GM19025 (cell line): ENCODE results near the gene NLRC5.
"Not testable (repeated sequence)": the region's sequence is repeated elsewhere in the genome, so short reads cannot be mapped to it uniquely, and the experiment has no call there.

Source experiments
- ATAC-seq: cut with Tn5 transposase; IDR thresholded peaks from one replicate; pipeline ENCODE4 v1.9.1; 2021; ENCODE audit warnings: mild to moderate bottlenecking, low read depth, moderate library complexity; ENCODE audit not compliant: unreplicated experiment

NLRC5 gene

DNA sequence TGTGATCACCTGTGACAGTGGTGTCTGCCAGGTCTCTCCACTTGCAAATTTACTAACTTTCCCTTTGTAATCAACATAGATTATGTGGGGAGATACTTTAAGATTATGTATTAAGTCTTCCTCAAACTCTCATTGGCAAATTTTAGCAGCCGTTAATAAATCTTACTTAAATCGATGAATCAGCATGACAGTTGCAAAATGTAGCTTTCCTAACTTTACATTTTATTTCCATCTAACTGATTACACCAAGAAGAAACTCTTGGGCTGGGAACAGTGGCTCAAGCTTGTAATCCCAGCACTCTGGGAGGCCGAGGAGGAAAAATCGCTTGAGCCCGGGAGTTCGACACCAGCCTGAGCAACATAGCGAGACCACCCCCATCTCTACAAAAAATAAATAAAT lies 79.7 kb downstream of the NLRC5 start:
- ATAC-seq = no peak

DNA sequence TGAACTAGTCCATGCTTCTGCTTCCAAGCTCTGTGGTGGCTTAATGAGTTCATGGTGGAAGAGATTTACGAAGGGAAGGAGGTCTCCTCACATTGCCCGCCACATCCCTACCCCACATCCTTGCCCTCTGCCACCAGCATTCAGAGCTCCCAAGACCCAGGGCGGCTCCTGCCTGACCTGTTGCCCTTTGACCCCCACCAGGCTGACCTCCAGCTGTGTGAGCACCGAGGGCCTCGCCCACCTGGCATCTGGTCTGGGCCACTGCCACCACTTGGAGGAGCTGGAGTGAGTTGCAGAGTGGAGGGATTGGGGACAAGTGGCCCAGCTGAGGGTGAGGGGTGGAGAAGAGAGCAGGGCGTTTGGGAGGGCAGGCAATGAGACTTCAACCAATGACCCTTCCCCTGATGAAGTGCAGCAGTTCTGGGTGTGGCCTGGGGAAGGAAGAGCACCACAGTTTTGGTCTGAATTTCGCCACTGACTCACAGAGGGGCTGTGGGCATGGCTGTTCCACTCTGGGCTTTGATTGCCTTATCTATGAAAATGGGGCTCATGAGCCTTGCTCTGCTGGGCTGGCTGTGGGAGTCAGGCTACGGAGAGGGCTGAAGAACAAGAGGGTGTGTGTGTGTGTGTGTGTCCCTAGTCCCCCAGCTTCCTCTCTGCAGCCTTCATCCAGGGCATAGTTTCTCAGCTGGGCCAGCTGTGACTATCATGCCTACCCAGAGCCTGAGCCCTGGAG lies 80.4 kb downstream of the NLRC5 start:
- ATAC-seq = no peak

DNA sequence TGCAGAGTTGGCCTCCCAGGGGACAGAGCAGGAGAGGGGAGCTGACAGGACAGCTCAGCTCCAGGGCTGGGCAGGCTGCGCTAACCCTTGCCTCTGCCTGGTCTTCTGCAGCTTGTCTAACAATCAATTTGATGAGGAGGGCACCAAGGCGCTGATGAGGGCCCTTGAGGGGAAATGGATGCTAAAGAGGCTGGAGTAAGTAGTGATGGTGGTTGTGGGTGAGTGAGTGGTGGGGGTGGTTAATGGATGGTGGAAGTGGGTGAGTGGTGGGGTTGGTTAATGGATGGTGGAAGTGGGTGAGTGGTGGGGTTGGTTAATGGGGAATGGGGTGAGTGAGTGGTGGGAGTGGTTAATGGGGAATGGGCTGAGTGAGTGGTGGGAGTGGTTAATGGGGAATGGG lies 81.1 kb downstream of the NLRC5 start:
- ATAC-seq = no peak

DNA sequence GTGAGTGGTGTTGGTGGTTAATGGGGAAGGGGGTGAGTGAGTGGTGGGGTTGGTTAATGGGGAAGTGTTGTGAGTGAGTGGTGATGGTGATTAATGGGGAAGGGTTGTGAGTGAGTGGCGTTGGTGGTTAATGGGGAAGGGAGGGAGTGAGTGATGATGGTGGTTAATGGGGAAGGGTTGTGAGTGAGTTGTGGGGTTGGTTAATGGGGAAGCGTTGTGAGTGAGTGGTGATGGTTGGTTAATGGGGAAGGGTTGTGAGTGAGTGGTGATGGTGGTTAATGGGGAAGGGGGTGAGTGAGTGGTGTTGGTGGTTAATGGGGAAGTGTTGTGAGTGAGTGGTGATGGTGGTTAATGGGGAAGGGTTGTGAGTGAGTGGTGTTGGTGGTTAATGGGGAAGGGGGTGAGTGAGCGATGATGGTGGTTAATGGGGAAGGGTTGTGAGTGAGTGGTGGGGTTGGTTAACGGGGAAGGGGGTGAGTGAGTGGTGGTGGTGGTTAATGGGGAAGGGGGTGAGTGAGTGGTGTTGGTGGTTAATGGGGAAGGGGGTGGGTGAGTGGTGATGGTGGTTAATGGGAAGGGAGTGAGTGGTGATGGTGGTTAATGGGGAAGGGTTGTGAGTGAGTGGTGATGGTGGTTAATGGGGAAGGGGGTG lies 81.8 kb downstream of the NLRC5 start:
- not testable (repeated sequence) for ATAC-seq

DNA sequence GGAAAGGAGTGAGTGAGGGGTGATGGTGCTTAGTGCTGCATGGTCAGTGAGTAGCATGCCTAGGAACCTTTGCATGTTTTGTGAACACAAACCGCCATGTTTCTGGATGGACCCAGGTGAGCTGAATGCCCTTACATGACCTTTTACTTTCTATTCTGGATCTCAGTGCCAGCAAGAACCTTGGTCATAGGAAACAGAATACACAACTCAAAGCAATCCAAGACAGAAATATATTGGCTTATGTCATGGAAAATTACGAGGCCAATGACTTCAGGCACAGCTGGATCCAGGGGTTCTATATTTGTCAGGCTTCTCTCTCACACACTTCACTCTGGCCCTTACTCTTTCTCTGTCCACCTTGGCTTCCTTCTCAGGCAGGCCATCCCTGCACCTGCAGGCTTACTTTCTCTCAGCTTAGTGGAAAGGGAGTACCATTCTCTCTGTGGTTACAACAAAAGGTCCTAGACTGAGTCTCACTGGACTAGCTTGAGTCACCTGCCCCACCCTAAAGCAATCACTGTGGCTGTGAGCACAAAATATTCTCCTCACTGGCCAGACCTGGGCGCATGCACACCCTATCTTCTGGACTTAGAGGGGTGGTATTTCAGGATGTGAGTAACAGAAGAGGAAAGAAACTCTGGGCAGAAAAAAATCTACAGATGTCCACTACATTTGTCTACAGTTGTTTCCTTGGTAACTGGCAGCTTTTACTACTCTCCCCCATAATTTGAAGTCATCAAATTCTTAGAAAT lies 82.7 kb downstream of the NLRC5 start:
- no peak for ATAC-seq

DNA sequence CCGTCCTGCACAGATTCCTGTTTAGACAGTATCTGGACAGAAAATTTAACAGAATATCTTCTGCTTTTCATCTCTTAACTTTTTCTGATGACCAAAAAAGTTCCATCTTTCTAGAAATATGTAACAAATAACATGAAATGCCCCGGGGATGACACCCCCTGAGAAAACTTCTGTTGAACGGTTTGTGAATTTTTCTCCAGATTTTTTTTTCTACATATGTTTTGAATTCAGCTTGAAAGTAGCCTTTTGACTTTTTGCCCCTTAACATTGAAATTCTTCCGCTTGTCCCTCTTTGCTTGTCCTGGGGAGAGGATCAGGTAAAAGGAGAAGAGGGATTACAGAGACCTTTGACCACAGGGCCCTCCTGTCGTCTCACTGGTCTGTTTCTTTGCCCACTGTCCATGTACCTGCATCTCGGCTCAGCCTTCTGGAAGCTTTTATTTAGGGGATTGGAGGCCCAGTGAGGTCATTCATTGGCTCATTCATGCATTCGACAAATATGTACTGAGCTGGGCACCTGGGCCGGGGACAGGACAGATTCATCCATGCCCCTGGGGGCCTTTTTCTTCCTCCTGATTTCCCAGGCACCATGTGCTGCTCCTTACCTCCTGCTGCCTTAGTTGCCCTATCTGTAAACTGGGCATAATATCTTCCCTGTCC lies 83.4 kb downstream of the NLRC5 start:
- no peak for ATAC-seq

DNA sequence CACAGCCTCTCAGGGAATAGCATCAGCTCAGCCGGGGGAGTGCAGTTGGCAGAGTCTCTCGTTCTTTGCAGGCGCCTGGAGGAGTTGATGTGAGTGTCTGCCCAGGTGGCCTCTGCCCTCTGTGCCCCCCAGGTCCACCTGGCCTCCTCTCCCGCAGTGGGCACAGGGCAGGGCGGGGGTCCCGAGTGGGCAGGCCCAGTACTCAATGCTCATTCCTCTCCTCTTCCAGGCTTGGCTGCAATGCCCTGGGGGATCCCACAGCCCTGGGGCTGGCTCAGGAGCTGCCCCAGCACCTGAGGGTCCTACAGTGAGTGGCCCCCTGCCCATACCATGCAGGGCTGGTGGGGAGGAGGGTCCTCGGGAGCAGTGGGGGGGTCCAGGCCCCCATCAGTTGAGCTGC lies 88.4 kb downstream of the NLRC5 start:
- no peak for ATAC-seq

DNA sequence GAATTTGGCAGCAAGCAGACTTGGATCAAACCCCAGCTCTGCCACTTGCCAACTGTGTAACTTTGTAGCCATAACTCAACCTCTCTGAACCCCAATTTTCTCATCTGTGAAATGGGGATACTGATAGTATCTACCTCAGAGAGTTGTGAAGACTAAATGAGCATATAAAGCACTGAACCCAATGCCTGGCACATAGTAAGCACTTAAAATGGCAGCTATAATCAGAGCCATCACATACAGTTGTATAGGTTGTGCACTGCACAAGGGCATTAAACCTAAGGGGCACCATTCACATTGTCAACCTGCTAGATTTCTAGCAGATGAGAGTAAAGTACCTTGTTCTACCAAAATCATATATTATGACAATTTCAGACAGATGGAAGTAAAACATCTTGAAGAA lies 92.4 kb downstream of the NLRC5 start:
- ATAC-seq = no peak

DNA sequence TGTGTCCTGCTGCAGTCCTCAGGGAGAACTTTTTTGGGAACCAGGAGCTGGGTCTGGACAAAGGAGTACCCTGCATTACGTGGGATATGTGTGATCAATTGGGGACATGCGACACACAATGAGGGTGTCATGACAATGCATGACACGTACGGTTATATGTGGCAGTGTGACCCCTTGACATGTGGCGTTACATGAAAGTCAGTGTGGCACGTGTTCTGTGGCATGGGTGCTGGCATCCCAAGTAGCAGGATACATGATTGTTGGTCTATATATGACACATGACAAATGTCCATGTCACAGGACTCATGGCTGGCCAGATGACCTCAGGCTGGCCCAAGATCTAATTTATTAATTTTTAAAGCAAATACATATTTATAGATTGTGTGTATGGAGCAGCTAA lies 93.3 kb downstream of the NLRC5 start:
- ATAC-seq = no peak

DNA sequence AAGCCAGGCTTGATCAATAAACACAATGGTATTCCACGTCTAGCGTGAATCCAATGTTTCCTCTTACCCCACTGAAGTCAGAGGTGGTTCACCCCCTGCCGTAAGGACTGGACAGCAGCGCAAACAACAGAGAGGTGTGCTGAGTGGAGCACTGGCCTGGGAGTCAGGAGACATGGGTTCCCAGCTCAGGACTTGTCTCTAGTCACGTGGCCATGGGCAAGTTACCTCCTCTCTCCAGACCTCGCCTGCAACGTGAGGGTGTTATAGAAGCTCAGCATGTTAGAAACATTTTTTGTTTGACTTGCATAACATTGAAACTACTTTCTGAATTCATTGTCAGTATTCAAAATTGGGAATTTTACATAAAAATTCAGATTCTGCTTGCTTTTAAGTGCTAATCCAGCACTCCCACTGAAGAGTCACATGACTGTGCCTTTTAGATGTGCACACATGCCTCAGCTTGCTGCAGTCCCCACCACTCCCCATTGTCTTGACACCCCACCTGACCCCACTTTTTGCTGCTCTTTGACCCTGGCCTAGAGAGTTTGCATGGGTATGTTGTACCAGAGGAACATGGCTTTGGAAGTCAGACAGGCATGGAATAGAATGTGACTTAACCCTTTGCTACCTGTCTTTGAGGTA lies 94.2 kb downstream of the NLRC5 start:
- ATAC-seq = no peak

DNA sequence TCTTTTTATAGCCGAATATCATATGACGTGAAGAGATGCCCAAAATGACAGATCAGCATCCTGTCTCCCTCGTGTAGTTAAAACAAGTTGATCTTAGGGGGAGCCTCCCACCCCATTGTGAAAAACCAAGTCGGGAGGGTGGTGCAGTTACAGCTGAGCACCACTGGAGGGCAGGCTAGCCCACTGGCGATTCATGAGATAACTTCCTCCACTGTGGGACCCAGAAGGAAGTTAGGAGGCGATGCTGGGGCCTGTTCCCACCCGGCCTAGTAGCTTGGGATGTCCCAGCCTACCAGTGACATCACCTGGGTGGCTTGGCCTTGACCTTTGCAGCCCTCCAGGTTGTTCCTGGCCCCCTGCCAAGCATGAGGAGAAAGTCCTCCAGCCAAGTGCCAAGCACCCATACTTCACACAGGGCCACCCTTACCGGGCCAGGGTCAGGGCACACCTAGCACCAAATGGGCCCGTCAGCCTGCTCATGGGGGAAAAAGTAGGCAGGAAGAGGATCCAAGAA lies 95.0 kb downstream of the NLRC5 start:
- peak; percentile 62 for ATAC-seq

DNA sequence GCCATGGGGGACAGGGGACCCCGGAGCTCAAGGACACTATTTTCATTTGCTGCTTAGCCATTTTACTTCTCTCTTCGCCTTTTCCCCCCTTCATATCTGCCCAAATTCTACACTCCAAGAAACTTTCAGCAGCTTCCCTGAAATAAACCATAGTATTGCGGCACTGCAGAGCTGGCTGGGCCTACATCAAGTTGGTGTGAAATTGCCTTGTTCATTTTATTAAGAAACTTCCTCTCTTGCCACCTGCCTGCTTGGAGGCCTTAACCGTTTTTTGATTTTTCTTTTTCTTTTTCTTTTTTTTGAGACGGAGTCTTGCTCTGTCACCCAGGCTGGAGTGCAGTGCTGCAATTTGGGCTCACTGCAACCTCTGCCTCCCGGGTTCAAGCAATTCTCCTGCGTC lies 95.6 kb downstream of the NLRC5 start:
- no peak for ATAC-seq

DNA sequence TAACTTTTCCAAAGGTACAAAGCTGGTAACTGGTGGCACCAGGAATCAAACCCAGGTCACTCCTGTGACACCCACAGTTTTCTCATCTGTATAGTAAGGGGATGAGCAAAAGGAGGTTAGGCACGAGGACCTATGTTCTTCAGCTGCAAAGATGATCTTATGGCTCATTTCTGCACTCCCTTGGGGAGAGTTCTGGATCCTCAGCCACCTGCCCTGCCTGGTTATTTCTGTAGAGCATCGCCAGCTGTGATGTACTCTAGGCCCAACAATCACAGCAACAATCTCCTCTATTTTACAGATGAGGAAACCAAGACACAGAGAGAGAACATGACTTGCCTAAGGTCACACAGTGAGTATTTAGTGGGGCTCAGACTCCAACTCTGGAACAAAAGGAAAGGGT lies 97.6 kb downstream of the NLRC5 start:
- no peak for ATAC-seq

DNA sequence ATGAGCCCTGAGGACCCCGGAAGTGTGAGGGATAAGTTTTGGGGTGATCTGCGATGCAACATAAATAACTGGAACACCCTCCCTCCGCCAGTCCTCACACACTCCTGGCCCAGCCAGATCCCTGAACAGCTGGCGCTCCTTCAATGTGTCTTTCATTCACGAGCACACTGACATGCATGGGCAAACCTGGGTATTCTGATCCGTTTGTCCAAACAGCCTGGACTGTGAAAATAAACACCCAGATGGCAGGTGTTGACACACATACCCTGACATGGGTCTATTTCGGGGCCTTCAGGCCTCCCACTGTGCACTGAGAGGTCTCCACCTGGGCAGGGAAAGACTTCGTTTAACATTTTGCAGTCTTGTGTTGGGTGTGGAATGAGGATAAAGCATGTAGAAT lies 100.0 kb downstream of the NLRC5 start:
- no peak for ATAC-seq

DNA sequence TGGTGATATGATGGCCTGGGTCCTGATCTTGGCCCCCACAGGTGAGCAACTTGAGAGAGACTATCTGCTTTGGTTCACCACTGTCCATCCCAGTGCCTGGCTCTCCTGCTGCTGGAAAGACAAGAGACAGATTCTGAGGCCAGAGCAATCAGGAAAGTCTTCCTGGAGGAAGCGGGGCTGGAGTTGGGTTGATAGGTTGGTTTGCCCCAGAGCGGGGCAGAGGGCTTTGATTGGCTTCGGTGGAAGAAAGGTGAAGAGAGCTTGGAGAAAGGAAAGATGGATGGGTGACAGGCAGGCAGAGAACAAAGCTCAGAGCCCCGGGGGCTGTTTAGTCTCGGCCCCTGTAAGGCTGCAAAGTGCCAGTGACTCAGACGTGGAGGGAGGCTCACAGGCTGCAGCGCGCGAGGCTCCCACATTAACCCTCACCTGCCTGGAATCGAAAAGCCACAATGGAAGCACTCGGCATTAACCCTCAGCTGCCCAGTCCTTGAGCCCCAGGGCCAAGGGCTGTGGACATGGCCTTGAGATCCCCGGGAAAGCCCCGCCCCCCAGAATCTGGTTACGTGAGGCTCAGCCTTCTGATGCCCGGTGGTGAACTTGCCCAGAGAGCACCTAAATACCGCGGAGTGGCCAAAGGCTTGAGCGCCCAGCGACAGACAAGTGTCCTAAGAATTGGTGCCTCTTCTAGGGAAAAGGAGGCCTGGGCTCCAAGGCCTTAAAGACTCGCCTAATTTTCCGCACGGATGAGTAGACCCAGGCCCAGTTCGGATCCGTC lies 102.0 kb downstream of the NLRC5 start:
- ATAC-seq = no peak

DNA sequence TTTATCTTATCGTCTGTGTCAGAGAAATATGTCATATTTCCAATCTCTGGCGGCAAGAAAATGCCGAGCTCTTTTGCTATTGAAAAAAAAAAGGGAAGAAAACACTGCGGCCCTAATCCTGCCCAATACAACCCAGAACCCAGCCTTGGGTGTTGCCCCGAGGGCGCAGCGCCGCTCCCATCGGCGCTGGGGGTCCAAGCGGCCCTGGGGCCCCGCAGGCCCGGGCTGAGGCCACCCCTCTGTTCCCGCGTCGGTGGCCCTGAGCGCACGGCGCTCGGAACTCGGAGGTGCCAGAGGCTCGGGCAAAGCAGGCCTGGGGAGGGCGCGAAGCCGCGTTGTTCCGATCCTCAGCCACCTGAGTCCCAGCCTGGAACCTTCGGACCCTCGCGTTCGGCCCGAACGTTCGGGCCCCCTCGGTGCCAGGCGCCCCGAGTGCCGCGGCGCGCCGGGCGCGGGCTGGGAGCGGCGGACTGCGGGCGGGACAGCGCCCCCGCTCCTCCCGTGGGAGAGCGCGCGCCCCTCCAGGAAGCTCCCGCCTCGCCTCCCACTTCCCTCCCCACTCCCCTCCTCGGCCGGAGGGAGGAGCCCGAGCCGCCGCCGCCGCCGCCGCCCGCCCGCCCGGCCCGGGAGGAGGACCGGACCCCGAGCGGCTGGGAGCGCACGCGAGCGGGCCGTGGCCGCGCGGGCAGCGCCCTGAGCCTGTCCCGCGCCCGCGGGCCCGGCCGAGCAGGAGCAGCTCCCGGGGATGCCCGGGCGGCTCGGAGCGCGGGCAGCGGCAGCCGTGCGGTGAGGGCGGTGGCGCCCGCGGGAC lies 102.8 kb downstream of the NLRC5 start, which contains the start of gene CPNE2:
CPNE2 (plus strand) TSS at position 609 of the 811 bp plus-strand sequence. CDS start 18,160 bp downstream, outside the sequence.
- ATAC-seq = peak; percentile 45

DNA sequence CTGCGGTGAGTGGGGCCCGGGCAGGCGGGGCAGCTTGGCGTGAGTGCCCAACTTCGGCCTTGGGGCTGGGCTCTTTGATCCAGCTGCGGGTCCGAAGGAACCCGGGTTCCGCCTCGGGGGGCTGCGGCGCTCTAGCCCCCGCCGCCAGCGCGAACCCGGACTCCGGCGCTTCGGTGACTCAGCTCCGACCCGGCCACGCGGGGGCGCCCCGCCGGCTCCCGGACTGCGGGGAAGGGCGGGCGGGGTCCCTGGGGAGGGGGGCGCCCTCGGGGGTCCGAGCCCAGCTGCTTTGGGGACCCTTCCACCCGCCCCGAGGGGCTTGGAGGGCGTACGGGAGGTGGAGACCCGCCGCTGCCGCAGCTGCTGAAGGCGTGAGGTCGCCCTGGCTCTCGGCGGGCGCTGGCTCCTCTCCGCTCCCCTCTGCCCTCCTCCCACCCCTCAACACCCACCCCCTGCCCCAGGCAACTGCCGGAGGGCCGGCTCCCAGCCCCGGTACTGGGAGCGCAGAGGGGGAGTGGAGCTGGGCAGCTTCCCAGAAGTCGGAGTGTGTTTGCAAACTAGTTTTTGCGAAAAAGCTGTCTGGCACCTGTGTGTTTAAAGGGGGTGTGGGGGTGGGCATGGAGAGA lies 103.5 kb downstream of the NLRC5 start:
- ATAC-seq = peak; percentile 37
